Tibial nerve (tissue), 4 donors: Measurements from ENCODE around the gene RAB1B. TPM values are rescaled to one million over a fixed set of nuclear protein-coding genes. Genes with fewer than 3 reads are reported as not detected.
"Not testable (repeated sequence)": the region's sequence is repeated elsewhere in the genome, so short reads cannot be mapped to it uniquely, and the experiment has no call there.

Source experiments
- DNase-seq, 2 donors: peaks; one replicate each; pipeline ENCODE4 v3.0.0-alpha.2; 2019; ENCODE audit warnings: low spot score in 2 of 2
- H3K27ac ChIP-seq, 4 donors: fragments of 200-600 bp; sonication (generic) in 3 of 4; one replicate each; pipeline ENCODE4 v1.5.1; 2017 to 2019; ENCODE audit warnings: mild to moderate bottlenecking in 1 of 4
- H3K27me3 ChIP-seq, 2 donors: fragments of 200-600 bp; sonication (generic) in 1 of 2; one replicate each; pipeline versions ENCODE4 v1.5.1 to v1.6.0; 2017 to 2019
- H3K36me3 ChIP-seq, 3 donors: fragments of 200-600 bp; sonication (generic); one replicate each; pipeline ENCODE4 v1.5.1; 2018 to 2019
- H3K4me1 ChIP-seq, 4 donors: fragments of 200-600 bp; sonication (generic) in 3 of 4; one replicate each; pipeline ENCODE4 v1.5.1; 2017 to 2019
- H3K4me3 ChIP-seq, 4 donors: fragments of 200-600 bp; sonication (generic) in 3 of 4; one replicate each; pipeline ENCODE4 v1.5.1; 2017 to 2019; ENCODE audit warnings: mild to moderate bottlenecking in 1 of 4, moderate library complexity in 1 of 4
- H3K9me3 ChIP-seq, 4 donors: fragments of 200-600 bp; sonication (generic) in 3 of 4; one replicate each; pipeline ENCODE4 v1.5.1; 2017 to 2019
- EP300 ChIP-seq, 2 donors: sonication (generic); formaldehyde crosslinking; IDR thresholded peaks; one replicate each; pipeline ENCODE4 v1.6.1; 2017; ENCODE audit warnings: antibody characterized with exemption in 2 of 2, mild to moderate bottlenecking in 1 of 2
- POLR2A ChIP-seq, 2 donors: fragments of 450-650 bp; IDR thresholded peaks; one replicate each; pipeline ENCODE4 v1.6.1; 2017; ENCODE audit warnings: antibody characterized with exemption in 2 of 2, mild to moderate bottlenecking in 2 of 2, moderate library complexity in 2 of 2
- WGBS, 2 donors: methylation state at CpG; one replicate each; pipeline ENCODE4 v1.1.5; 2018; 5-methylcytosine and 5-hydroxymethylcytosine counted together
- total RNA-seq, 4 donors: library from RNA; depleted of rRNA; stranded (reverse); fragments of >200 nt; gene quantifications; one replicate each; pipeline ENCODE4 v1.1.0, GENCODE V29; 2016
- TF ChIP-seq, protein P1 (sequence below), 5 experiments: fragments of 200-600 bp in 3 of 5; fragments of 450-650 bp in 2 of 5; sonication (generic) in 3 of 5; IDR thresholded peaks; one replicate each; pipeline ENCODE4 v1.5.1; 2016 to 2019; ENCODE audit warnings: antibody characterized with exemption in 5 of 5, mild to moderate bottlenecking in 3 of 5, moderate library complexity in 2 of 5

Gene RAB1B
- total RNA-seq, 4 donors from 2014 or later: 76.3 to 144 (median 96.8) TPM

- TF ChIP-seq, protein P1, sequence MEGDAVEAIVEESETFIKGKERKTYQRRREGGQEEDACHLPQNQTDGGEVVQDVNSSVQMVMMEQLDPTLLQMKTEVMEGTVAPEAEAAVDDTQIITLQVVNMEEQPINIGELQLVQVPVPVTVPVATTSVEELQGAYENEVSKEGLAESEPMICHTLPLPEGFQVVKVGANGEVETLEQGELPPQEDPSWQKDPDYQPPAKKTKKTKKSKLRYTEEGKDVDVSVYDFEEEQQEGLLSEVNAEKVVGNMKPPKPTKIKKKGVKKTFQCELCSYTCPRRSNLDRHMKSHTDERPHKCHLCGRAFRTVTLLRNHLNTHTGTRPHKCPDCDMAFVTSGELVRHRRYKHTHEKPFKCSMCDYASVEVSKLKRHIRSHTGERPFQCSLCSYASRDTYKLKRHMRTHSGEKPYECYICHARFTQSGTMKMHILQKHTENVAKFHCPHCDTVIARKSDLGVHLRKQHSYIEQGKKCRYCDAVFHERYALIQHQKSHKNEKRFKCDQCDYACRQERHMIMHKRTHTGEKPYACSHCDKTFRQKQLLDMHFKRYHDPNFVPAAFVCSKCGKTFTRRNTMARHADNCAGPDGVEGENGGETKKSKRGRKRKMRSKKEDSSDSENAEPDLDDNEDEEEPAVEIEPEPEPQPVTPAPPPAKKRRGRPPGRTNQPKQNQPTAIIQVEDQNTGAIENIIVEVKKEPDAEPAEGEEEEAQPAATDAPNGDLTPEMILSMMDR (IDR thresholded peaks at IDR 0.05): no peak
- TF ChIP-seq EP300 (IDR thresholded peaks at IDR 0.05) (no peak), POLR2A (IDR thresholded peaks at IDR 0.05) (no peak)
- 81 to 82% methylated on average over 14 of the region's 14 CpGs for WGBS, 2 donors
- H3K27me3 ChIP-seq: peaks cover 0 to 3% of the 10 kb centered on the region in 2 donors
- H3K4me1 ChIP-seq: peaks cover 0 to 19% (median 11%) of the 10 kb centered on the region in 4 donors
- H3K9me3 ChIP-seq: no peaks in the 10 kb centered on the region
- peaks cover 9 to 57% (median 12%) of the 10 kb centered on the region in 3 donors for H3K36me3 ChIP-seq
- DNase-seq: no peak
- no peak overlapping the region for H3K4me3 ChIP-seq
- no peak overlapping the region for H3K27ac ChIP-seq
Measured at GRCh38 chr11:66275984-66276612, 7.7 kb downstream of the RAB1B start.

DNA sequence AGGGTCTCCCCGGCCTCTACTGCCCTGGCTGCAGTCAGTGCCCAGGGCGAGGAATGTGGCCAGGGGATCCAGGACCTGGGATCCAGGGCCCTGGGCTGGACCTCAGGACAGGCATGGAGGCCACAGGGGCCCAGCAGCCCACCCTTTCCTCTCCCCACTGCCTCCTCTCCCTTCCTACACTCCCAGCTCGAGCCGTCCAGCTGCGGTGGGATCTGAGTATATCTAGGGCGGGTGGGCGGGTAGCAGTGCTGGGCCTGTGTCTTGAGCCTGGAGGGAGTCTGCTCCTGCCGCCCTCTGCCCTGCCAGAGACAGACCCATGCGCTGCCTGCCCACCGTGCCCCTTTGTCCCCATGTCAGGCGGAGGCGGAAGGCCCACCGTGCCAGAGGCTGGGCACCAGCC lies 8.2 kb downstream of the RAB1B start:
- H3K9me3 ChIP-seq, DNase-seq, H3K27ac ChIP-seq, H3K4me3 ChIP-seq, H3K27me3 ChIP-seq: not testable (repeated sequence)
- Histone ChIP-seq H3K36me3 (peaks cover 9 to 55% (median 12%) of the 10 kb centered on the region in 3 donors), H3K4me1 (peaks cover 0 to 15% (median 11%) of the 10 kb centered on the region in 4 donors)
- WGBS, 2 donors: 56 to 69% methylated on average over 11 to 13 of the region's 13 CpGs

DNA sequence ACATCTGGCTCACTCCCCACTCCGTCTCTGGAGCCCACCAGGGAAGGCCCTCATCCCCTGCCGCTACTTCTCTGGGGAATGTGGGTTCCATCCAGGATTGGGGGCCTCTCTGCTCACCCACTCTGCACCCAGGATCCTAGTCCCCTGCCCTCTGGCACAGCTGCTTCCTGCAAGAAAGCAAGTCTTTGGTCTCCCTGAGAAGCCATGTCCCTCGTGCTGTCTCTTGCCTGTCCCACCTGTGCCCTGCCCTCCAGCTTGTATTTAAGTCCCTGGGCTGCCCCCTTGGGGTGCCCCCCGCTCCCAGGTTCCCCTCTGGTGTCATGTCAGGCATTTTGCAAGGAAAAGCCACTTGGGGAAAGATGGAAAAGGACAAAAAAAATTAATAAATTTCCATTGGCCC lies 8.6 kb downstream of the RAB1B start:
- DNase-seq, H3K27ac ChIP-seq, H3K27me3 ChIP-seq, H3K9me3 ChIP-seq, H3K4me3 ChIP-seq: not testable (repeated sequence)
- 75 to 77% methylated on average over 4 of the region's 4 CpGs for WGBS, 2 donors
- H3K36me3 ChIP-seq: peaks cover 6 to 50% (median 12%) of the 10 kb centered on the region in 3 donors
- H3K4me1 ChIP-seq: peaks cover 0 to 17% (median 12%) of the 10 kb centered on the region in 4 donors

- 16 to 18% methylated on average over 21 to 23 of the region's 84 CpGs for WGBS, 2 donors
- H3K4me3 ChIP-seq: peak within 1 kb of the TSS; percentile 9 to 47 (median 19)
- H3K27ac ChIP-seq: peak within 1 kb of the TSS in 3 of 4 donors; percentile 42 to 76 (median 71)
Measured at GRCh38 chr11:66277471-66278362, 9.3 kb downstream of the RAB1B start, which contains the start of gene CNIH2. Gene CNIH2, plus strand, starts transcription at chr11:66278175. Its CDS starts 282 bp downstream, at chr11:66278457.

GRCh38 chr11:66278363-66279091 lies 10.1 kb downstream of the RAB1B start:
- no peak for DNase-seq
- TF ChIP-seq EP300 (IDR thresholded peaks at IDR 0.05): no peak
- no peak for TF ChIP-seq POLR2A (IDR thresholded peaks at IDR 0.05)
- TF ChIP-seq, protein P1 (IDR thresholded peaks at IDR 0.05): no peak
- H3K4me3 ChIP-seq: peak overlapping the region in 1 of 4 donors; percentile 47
- H3K9me3 ChIP-seq: no peaks in the 10 kb centered on the region
- WGBS, 2 donors: 3 to 8% methylated on average over 13 to 25 of the region's 45 CpGs
- H3K36me3 ChIP-seq: peaks cover 0 to 38% (median 5%) of the 10 kb centered on the region in 3 donors
- H3K27ac ChIP-seq: no peak overlapping the region
- peaks cover 0 to 28% (median 15%) of the 10 kb centered on the region in 4 donors for H3K4me1 ChIP-seq
- H3K27me3 ChIP-seq: peaks cover 0 to 3% of the 10 kb centered on the region in 2 donors

More at GRCh38 chr11:66277471-66278362, 9.3 kb downstream of the RAB1B start, which contains the start of gene CNIH2:
- Histone ChIP-seq H3K9me3 (no peaks in the 10 kb centered on the region), H3K4me1 (peaks cover 0 to 23% (median 15%) of the 10 kb centered on the region in 4 donors), H3K36me3 (peaks cover 0 to 44% (median 12%) of the 10 kb centered on the region in 3 donors), H3K27me3 (peaks cover 0 to 3% of the 10 kb centered on the region in 2 donors)
- TF ChIP-seq, protein P1 (IDR thresholded peaks at IDR 0.05): no peak
- no peak for TF ChIP-seq POLR2A (IDR thresholded peaks at IDR 0.05)
- no peak for TF ChIP-seq EP300 (IDR thresholded peaks at IDR 0.05)
- DNase-seq: no peak
